Fibroblast of peridontal ligament (primary cell): Measurements from ENCODE around the gene SOCS7.
A peak's percentile ranks its signal among the peaks of the same experiment; 100 is the strongest.

Experiments used
- DNase-seq: peaks from one replicate; pipeline ENCODE4 v3.0.0-alpha.2; 2010; ENCODE audit errors: extremely low read depth

SOCS7 gene

GRCh38 chr17:38336838-38337237, 14.8 kb upstream of the SOCS7 start:
- no peak for DNase-seq

- no peak for DNase-seq
Measured at GRCh38 chr17:38338053-38338452, 13.6 kb upstream of the SOCS7 start.

GRCh38 chr17:38338535-38338934, 13.1 kb upstream of the SOCS7 start:
- no peak for DNase-seq

DNA sequence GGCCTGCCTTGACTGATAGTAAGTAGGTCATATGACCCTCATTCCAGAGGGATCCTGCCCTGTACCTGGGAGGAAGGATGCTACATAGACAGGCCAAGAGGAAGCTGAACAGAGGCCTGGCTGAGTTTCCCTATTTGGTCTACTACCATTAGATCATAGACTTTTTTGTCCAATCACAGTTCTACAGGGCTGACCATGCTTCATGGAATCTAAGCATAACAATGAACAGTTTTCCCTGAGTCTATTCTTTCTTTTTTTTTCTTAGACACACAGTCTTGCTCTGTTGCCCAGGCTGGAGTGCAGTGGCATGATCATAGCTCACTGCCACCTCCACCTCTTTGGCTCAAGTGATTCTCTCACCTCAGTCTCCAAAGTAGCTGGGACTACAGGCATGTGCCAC, 11.8 kb upstream of the SOCS7 start:
- no peak for DNase-seq

DNA sequence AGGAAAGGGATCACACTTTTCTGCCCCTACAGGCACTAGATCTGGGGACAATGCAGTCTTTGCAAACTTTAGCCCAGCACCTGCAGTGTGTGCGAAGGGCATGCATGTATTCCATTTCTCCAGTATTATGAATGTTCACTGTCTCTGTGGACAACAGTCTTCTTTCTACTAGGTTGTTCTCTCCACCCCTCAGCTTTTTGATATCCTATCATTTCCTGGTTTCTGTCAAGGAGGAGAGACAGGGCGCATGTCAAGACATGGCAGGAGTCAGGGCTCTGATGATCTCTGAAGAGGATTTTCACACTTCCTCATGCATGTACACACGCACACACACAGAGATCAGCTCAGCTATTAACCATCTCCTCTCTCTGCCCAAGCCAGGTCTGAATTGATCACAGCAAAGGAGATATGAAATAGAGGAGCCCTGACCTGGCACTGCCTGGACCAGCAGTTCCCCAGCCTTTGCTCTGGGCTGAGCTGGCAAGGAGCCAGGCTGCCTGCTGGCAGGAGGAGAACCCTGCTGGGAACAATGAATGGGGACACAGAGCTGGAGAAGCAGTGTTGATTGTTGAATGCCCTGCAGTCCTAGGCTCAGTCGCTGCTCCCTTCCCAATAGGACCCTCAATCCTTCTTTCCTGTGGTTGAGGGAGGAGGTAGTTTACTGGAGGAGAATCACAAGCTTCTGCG, 10.5 kb upstream of the SOCS7 start:
- DNase-seq: no peak

DNA sequence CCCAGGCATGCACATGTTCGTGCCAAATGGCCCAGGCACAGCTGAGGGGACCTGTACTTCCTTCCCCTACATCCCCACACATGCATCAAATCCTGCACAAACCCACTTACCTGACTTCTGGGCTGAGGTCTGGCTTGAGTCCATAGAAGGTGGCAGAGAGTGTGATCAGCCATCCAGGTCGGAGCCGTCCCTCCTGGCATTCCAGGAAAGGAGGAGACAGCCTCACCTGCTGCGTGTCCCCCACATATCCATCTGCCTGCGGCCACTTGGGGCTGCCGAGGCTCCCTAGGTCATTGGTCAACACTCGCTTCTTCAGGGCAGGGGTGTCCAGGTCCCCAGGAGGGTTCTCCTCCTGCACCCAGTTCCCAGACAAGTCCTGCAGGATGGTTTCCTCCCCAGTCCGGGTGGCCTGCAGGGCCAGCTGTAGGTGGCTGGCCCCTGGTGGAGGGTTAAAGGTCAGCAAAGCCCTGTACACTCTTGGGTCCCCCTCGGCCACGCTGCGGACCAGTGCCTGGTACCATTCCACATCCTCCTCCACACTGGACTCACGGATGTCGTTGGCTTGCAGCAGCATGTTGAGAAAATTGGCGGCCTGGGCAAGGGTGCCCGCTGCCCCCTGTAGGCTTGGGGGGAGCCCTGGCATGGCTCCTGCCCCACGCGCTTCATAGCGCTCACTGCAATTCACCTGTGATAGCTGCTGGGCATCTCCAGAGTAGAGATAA, 8.6 kb upstream of the SOCS7 start:
- no peak for DNase-seq

- DNase-seq: no peak
Measured at GRCh38 chr17:38343608-38344419, 7.8 kb upstream of the SOCS7 start, which contains the start of gene GPR179. Gene GPR179 (minus strand): TSS chr17:38343956. CDS start chr17:38343789, 167 bp downstream.

- no peak for DNase-seq
Measured at GRCh38 chr17:38344420-38344745, 7.3 kb upstream of the SOCS7 start.

DNA sequence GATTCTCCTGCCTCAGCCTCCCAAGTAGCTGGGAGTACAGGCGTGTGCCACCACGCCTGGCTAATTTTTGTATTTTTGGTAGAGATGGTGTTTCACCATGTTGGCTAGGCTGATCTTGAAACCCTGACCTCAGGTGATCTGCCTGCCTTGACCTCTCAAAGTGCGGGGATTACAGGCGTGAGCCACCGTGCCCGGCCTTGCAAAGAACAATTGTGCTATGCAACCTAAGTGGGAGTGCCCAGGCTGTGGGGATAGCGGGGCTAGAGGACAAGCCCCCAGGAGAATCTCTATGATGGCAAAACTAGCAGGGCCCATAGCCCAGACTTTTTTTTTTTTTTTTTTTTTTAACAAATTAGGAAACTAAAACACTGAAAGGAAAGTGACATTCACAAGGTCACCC, 5.9 kb upstream of the SOCS7 start:
- no peak for DNase-seq

DNA sequence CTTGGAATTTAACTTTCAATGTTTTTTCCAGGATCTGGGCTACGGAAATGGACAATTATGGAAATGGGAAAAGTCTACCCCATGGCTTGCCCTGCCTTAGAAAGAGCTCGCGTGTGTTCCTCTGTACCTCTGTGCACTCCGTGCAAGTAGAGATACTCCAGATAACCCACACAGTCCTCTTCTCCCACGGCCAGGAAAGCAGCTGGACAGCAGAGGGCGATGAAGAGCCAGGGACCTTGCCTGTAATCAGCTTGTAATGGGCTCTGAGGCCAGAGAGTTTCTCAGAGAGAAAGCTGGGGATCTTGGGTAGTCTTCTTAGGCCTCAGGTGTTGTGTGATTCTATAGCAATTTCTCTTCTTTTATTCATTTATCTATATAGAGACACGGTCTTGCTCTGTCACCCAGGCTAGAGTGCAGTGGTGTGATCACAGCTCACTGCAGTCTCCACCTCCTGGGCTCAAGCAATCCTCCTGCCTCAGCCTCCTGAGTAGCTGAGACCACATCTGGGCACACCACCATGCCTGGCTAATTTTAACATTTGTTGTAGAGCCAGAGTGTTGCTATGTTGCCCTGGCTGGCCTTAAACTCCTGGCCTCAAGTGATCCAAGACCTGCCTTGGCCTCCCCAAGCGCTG, 2.4 kb upstream of the SOCS7 start:
- DNase-seq: peak; percentile 83

DNA sequence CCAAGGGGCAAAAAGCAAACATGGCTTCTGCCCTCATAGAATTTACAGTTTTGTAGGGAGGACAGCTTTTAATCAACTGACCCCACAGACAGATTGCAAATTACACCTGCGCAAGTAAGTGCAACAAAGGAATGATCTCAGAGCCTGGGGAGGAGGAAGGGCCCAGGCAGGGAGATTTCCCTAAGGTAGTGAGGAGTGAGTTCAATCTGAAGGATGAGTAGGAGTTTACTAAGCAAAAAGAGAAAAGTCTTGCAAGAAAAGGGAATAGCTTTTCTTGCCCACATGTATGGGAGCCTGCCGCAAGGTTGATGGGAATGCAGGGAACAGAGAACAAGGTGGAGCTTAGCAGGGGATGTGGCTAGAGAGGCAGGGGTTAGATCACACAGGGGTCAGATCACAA, 1.6 kb upstream of the SOCS7 start:
- no peak for DNase-seq

DNA sequence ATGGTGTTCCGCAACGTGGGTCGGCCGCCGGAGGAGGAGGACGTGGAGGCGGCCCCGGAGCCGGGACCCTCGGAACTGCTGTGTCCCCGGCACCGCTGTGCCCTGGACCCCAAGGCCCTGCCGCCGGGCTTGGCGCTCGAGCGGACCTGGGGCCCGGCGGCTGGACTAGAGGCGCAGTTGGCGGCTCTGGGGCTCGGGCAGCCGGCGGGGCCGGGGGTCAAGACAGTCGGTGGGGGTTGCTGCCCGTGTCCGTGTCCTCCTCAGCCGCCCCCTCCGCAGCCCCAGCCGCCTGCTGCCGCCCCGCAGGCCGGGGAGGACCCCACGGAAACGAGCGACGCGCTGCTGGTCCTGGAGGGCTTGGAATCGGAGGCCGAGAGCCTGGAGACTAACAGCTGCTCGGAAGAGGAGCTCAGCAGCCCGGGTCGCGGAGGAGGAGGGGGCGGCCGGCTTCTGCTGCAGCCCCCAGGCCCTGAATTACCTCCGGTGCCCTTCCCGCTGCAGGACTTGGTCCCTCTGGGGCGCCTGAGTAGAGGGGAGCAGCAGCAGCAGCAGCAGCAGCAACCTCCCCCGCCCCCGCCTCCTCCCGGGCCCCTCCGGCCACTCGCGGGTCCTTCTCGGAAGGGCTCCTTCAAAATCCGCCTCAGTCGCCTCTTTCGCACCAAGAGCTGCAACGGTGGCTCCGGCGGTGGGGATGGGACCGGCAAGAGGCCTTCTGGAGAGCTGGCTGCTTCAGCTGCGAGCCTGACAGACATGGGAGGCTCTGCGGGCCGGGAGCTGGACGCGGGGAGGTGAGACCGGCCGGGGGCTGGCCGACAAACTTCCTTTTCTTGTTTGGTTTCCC, 821 bp downstream of the SOCS7 start:
- DNase-seq: no peak

DNA sequence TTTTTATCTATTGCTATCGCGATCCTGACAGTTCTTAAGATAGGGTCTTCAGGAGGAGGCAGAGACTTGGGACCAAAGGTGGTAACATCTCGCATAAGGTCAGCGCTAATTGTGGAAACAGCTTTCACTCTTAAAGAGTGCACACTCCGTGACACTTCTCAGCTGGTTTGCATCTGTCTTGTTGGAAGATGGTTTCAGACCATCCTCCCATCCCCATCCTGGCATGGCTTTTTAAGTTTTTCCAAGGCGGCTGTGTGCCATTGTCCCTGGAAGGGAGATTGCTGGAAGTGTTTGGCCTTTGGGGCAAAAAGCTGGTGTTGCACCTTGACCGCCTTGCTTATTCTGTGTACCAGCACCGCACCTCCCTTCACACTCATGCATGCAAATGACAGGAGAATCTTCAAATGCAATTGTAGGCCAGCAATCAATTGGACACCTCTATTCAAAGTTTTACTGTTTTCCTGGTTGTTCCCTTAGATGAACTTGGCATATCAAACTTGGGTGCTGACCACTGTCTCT, 1.5 kb downstream of the SOCS7 start:
- peak; percentile 20 for DNase-seq

DNA sequence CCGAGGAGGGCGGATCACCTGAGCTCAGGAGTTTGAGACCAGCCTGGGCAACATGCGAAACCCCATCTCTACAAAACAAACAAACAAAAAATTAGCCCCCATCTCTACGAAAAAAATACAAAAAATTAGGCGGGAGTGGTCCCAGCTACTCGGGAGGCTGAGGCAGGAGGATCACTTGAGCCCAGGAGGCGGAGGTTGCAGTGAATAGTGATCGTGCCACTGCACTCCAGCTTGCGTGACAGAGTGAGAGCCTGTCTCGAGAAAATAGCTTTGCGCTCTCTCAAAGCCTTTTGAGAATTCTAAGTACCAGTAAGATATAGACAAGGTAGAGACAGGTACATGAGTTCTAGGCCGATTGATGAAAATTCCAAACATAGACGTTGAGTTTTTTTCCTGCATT, 2.0 kb downstream of the SOCS7 start:
- no peak for DNase-seq

DNA sequence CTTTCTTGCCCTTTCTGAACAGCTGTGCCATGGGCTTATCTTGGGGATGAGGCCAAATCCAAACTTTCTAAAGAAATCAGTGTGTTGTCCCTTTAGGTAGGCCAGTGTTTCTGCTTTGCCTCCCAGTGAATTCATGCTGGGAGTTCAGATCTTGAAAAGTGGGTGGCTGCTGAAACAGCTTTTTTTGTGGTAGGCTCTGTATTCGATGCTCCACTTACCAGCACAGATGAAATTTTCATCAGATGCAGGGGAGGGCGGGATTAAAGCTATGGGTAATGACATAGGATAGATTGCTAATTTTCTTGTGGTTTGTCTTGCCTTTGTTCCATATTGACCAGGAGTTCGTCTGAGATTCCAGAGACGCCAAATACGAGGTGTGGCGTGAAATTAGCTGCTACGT, 2.8 kb downstream of the SOCS7 start:
- DNase-seq: no peak

- DNase-seq: no peak
Measured at GRCh38 chr17:38355251-38355650, 3.6 kb downstream of the SOCS7 start.

DNA sequence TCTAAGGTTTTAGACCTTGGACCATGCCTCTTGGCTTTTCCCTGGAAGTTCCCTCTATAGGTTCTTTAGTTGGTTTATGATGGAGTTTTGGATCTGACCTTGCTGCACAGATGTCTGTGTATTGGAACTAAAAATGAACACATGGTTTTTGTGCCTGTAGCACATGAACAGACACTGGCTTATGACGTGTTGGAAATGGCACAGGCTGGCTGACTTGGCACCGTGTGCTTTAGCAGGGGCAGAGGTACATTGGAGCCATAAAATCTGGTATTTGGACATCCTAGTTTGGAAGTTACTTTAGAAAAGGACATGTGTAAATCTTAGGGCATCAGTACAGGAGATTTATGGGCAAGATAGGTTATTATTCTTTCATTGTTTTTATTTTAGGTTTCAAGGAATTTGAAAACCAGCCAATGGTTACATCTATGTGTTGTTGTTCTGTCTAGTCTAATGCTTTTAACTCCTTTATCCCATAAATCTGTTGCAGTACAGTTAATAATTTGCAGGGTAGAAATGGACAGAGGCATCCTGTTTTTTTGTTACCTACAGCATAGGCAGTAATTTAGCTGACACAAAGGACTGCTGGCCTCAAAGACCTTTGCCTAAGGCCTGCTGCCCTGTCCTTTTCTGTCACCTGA, 6.0 kb downstream of the SOCS7 start:
- DNase-seq: no peak

DNA sequence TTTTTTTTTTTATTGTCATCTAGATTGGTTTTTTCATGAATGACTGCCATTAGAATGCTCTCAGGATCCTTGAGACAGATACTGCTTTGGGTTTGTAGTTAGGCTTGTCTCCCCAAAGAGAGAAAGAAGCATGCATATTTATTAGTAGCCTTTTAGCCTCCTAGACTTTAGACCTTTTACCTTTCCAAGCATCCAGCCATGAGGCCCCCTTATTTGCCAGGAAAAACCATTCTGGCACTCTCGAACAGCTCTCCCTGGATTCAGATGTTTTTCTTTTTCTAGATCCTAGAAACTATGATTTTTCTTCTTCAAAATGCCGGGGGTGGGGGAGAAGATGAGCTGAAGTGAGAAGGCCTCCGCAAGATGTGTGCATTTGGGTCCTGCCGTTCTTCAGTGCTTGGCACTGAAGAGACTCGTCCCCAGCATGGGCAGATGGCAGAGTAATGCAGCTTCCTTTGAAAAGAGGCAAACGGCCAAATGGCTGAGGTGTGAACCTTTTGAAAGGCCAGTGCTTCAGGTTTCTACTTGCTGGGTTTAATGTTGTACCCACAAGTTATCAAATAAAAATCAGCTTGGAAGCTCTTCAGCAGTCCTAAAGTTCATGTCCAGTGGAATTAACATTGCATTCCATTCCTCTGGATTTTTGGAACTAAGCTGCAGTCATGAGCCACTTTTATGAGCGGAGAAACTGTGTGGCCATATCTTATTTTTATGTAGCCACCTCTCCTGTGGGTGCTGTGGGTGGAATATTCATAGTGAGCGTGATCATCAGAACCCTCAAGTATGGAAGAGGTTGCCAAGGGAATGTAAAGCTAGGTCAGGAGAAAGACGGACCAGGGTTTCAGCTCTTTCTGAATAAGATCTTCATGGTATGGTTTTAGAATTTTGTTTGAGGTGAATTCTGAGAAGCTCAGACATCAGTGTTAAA, 7.2 kb downstream of the SOCS7 start:
- no peak for DNase-seq

GRCh38 chr17:38361694-38362465, 10.2 kb downstream of the SOCS7 start:
- no peak for DNase-seq
